Fibroblast of lung (primary cell): ENCODE data around the gene MBTD1.

Experiments
- CTCF ChIP-seq, 2 donors: IDR thresholded peaks in 1 of 2; conservative IDR thresholded peaks in 1 of 2; 1 replicate in 1 of 2; 2 replicates in 1 of 2; pipeline ENCODE4 v1.5.1; 2011 to 2012; ENCODE audit warnings: low read length in 2 of 2, control low read depth in 1 of 2, inconsistent platforms in 1 of 2, low read depth in 1 of 2, mild to moderate bottlenecking in 1 of 2
- EZH2 ChIP-seq: IDR thresholded peaks from 2 replicates; pipeline ENCODE4 v1.5.1; 2012; ENCODE audit warnings: low read length, control low read depth, mild to moderate bottlenecking; ENCODE audit errors: missing control alignments

GRCh38 chr17:51228161-51228560 is 31.7 kb downstream of the MBTD1 start:
- no peak for TF ChIP-seq CTCF (conservative IDR thresholded peaks at IDR 0.05 in 1 of 2, IDR thresholded peaks at IDR 0.05 in 1 of 2; ENCODE audit: low read depth in 1 of 2, low read length in 2 of 2)
- no peak for TF ChIP-seq EZH2
